ENCODE measurements around the gene SPTSSB.

Gene SPTSSB

GRCh38 chr3:161386991-161387770 lies 15.9 kb upstream of the SPTSSB start:
- ChIA-PET POLR2A (no interaction called here), CTCF (no interaction called here)
- H3K4me3 ChIP-seq (ENCODE audit: low read depth, low read length) = no peak overlapping the region
- TF ChIP-seq, protein P1, sequence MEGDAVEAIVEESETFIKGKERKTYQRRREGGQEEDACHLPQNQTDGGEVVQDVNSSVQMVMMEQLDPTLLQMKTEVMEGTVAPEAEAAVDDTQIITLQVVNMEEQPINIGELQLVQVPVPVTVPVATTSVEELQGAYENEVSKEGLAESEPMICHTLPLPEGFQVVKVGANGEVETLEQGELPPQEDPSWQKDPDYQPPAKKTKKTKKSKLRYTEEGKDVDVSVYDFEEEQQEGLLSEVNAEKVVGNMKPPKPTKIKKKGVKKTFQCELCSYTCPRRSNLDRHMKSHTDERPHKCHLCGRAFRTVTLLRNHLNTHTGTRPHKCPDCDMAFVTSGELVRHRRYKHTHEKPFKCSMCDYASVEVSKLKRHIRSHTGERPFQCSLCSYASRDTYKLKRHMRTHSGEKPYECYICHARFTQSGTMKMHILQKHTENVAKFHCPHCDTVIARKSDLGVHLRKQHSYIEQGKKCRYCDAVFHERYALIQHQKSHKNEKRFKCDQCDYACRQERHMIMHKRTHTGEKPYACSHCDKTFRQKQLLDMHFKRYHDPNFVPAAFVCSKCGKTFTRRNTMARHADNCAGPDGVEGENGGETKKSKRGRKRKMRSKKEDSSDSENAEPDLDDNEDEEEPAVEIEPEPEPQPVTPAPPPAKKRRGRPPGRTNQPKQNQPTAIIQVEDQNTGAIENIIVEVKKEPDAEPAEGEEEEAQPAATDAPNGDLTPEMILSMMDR (IDR thresholded peaks at IDR 0.05; ENCODE audit: insufficient read depth, low read length, missing control alignments) = no peak
- no peak for DNase-seq (ENCODE audit: low read depth, low spot score)

DNA sequence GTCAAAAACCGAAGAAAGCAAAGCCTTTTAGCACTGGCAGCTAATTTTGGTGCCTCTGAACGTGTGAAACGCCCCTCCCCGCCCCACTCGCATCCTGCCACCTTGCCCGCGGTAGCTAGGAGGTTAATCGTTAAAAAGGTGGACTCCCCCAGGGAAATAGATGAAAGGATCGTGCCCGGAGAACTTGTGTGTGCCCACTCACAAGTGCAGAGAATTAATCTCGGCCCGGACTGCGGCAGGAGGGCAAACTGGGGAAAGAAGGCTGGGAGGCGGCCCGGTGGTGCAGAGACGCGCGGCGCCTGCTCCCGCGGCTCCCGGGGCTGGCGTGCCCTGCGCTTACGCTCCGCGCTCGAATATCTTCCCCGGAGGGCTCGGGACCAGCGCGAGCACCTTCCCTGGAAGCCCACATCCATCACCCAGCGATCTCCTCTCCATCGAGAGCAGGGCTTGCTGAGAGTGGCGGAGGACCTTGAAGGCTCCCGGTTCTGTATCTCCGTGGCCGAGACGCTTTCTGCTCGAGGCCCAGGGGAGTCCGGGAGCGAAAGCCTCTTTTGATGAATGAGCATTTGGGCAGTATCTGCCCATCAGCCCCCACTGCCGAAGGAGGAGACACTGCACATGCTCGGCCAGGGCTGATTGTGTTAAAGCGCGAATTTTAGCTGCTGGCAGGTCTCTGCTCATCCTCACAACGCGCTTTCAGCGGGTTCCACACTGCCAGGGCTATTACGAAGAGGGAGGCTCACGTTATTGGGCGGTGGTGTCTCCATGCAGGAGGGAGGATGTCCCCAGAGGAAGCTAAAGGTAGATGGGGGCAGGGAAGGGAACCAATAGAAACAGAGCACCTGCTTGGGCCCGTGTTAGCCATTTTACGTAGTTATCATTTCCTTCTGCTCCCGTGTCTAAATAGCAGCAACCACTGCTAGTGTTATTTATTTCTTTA lies 1.3 kb upstream of the SPTSSB start:
- peak overlapping the region; percentile 46 for H3K4me3 ChIP-seq (ENCODE audit: low read depth, low read length)
- ChIA-PET CTCF (interaction anchor here (1.5 kb wide), 1 partner anchor 98 kb away, joined by 3 read pairs; no protein-coding TSS in a partner anchor), POLR2A (no interaction called here)
- TF ChIP-seq, protein P1 (IDR thresholded peaks at IDR 0.05; ENCODE audit: insufficient read depth, low read length, missing control alignments) = no peak
- DNase-seq (ENCODE audit: low read depth, low spot score) = no peak

GRCh38 chr3:161369531-161369930 lies 1.8 kb downstream of the SPTSSB start:
- ChIA-PET POLR2A (no interaction called here), CTCF (no interaction called here)
- no peak overlapping the region for H3K4me3 ChIP-seq (ENCODE audit: low read depth, low read length)
- TF ChIP-seq, protein P1 (IDR thresholded peaks at IDR 0.05; ENCODE audit: insufficient read depth, low read length, missing control alignments) = no peak
- DNase-seq (ENCODE audit: low read depth, low spot score) = no peak

DNA sequence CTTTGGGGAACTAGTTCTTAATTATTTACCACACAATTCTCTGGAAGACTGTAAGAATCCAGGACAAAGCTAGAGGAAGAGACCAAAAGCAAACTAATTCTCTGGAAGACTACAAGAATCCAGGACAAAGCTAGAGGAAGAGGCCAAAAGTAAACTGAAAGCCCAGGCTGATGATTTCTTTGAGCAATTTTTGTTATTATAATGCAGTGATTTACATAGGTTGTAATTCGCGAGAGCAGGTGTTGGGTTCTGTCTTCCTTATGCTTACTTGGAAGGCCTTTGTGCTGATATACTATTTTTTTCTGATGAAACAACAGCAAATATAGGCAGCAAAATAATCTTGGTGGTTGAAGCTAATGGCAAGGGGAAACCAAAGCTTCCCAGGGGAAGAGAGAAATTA lies 5.2 kb downstream of the SPTSSB start:
- H3K4me3 ChIP-seq (ENCODE audit: low read depth, low read length) = no peak overlapping the region
- ChIA-PET POLR2A (no interaction called here), CTCF (no interaction called here)
- TF ChIP-seq, protein P1 (IDR thresholded peaks at IDR 0.05; ENCODE audit: insufficient read depth, low read length, missing control alignments) = no peak
- DNase-seq (ENCODE audit: low read depth, low spot score) = no peak

DNA sequence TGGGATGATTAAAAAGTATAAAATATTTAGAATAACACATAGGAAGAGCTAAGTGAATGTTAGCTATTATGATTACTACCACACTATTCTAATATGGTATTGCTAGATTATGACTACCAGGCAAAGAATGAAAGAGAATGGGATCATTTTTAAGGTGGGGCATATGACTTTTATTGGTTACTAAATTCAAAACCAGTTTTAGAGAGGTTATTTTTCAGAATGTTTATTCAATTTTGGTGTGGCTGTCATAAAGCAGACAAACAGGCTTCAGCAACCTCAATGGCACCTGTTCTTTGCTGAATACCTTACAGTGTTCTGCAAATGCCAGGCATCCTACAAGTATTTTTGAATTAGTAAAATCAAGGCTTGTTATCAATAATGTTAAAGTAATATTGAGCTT lies 12.8 kb downstream of the SPTSSB start:
- TF ChIP-seq, protein P1 (IDR thresholded peaks at IDR 0.05; ENCODE audit: insufficient read depth, low read length, missing control alignments) = no peak
- ChIA-PET POLR2A (no interaction called here), CTCF (interaction anchor here (1.2 kb wide), 1 partner anchor 438 kb away, joined by 3 read pairs; no protein-coding TSS in a partner anchor)
- no peak overlapping the region for H3K4me3 ChIP-seq (ENCODE audit: low read depth, low read length)
- DNase-seq (ENCODE audit: low read depth, low spot score) = no peak

DNA sequence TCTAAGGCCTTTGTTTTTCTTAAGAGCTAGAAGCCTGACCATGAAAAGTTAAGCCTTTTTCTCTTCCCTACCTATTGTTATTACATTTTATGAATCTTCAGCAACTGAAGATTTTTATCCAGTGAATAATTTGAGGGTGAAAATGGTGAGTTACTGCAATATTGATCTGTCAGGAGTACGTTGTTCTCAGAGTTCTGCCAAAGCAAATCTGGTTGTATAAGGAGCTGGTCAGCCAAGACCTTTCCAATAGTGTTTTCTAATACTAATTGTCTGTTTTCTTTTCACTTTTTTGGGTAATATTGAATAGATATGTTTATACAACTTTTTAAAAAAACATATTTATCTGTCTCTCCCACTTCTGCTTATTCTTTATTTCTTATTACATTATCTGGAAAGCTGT lies 15.0 kb downstream of the SPTSSB start:
- no peak for DNase-seq (ENCODE audit: low read depth, low spot score)
- CTCF ChIA-PET = no interaction called here
- POLR2A ChIA-PET = no interaction called here
- no peak overlapping the region for H3K4me3 ChIP-seq (ENCODE audit: low read depth, low read length)
- TF ChIP-seq, protein P1 (IDR thresholded peaks at IDR 0.05; ENCODE audit: insufficient read depth, low read length, missing control alignments) = no peak
